GM19351 (cell line): ENCODE results near the gene PLXNC1.

Experiments used
- ATAC-seq: cut with Tn5 transposase; IDR thresholded peaks from one replicate; pipeline ENCODE4 v1.9.1; 2021; ENCODE audit warnings: mild to moderate bottlenecking, moderate library complexity; ENCODE audit not compliant: unreplicated experiment

The PLXNC1 gene

DNA sequence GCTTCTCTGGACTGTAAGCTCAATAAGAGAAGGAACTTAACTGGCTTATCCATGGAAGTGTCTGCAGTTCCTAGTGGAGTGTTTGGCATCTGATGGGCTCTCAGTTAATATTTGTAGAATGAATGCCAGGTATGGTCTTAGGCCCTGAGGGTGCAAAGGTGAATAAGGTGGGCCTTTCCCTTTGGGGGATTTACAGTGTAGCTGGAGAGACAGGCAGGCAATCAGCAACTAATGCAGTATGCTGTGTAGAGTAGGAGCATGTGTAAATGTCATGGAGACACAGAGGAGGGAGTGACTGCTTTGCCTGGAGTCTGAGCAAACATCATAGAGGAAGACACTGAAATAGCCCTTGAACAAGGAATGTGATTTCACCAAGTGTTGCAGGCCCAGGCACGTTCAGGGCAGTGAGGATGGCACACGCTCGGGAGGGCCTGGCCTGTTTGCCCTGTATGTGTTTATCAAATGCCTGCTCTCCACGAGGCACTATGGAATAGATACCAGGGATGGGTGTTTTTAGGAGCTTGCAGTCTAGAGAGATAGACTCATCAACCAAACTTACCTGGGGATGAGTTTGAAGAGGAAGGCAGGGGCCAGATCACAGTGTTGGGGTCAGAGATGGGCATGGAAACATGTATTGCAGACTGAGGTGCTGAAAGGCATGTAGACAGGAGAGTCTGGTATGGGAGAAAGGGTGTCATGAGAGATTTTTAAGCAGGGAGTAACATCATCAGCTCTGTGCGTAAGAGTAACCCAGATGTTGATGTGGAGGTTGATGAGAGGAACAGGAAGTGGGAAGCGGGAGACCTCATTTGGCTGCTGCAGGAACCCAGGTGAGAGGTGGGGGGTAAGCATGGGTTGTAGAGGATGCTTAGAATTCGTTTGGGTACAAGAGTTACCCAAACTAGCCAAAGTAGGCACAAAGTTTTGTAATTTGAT lies 54.1 kb downstream of the PLXNC1 start:
- ATAC-seq = no peak

DNA sequence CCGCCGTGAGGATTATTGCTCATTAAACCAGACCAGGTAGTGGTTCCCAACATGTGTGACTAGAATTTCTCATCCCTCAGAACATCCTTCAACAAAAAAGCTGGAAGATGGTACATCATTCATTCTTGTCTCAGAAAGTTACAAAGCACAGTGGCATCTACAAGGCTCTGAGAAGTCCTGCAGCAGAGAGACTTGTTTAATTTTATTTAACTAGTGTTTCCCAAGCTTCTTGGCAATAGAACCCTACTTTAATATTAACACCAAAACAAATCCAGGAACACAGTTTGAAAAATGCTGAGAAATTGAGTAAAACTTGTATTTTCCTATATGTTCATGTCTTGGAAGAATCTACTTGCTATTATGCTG lies 54.8 kb downstream of the PLXNC1 start:
- ATAC-seq = no peak

- ATAC-seq = no peak
Observed at GRCh38 chr12:94203796-94204195, 55.4 kb downstream of the PLXNC1 start.

DNA sequence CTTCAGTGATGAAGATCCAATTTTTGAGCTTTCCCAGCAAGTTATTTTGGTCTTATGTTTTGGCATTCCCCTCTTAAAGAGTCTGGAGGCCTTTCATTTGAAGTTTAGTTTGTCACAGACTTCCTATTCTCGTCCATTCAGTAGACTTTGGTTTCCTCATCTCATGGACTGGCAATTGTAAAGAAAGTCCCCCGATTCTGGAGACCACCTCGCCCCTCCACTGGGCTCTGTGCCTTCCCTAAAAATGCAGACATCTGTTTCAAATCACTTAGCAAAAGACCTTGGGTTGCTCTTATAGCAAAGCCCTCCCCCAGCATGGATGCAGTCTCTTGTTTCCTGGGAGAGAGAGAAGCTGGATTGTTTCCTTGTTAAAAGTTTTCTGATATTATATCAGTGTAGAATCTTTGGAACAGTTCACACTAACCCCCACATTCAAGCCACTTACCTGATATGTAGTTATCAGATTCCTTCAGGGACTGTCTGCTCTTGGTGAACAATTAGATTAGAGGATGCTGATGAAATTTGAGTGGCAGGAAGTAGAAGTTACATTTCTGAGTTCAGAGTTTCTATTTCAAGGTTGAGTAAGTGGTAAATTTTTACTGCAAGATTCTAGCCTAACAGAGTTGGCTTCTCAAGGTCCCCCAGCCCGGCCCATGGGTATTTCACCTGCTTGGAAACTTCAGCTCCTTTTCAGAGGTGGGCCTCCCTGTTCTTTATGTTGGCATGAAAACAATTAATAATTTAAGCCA lies 56.3 kb downstream of the PLXNC1 start:
- ATAC-seq = peak; percentile 31

GRCh38 chr12:94205822-94206221 lies 57.4 kb downstream of the PLXNC1 start:
- ATAC-seq = no peak

DNA sequence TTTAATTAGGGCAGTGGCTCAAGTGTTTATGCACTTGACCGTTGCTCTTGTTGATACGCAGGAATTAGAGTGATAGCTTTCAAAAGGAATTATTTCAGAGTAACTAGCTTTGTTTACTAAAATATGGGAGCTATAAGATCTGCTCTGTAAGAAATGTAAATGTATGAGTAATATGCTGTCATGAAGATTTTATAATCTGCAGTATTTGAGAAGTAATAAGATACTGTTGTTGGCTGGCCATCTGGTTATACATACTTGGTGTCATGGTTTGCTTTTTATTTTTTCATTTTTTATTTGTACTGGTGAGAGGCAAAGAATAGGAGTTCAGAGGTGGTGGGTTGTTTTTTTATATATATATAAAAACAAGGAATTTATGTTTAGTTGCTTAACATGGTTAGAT lies 58.5 kb downstream of the PLXNC1 start:
- ATAC-seq = no peak

DNA sequence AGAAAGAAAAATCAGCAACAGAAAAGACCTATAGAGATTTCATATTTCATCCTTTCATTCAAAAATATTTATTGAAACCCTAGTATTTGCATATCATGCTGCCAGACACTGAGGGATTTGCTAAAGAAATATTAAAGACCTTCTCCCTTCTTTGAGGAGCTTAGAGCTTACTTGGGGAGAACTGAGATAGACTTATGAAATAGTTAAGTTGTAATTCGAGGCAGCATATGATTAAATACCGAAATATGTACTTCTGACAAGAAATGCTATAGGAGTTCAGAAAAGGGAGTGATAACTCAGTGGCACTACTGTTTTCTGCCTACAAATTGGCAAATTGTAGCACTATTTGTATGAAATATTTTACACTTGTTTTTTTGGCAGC lies 59.1 kb downstream of the PLXNC1 start:
- ATAC-seq = no peak

- ATAC-seq = peak; percentile 78
Observed at GRCh38 chr12:94207849-94208621, 59.7 kb downstream of the PLXNC1 start.

- ATAC-seq = peak; percentile 49
Observed at GRCh38 chr12:94208622-94208966, 60.2 kb downstream of the PLXNC1 start.

DNA sequence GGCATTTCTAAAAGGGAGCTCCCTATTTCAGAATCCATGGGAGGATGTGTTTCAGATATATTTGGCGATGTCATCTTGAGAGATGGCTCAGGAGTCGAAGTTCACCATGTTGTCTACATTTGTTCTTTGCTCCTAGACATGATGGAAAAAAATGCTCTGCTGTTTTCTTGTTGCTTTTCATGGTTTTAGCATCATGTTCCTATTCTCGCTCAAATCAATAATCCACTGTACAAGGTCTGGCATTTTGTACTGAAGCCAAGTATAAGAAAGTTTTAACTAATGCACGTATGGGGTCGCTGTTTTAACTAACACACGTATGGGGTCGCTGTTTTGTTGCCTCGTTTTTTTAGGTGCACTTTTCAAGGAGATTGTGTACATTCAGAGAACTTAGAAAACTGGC lies 60.9 kb downstream of the PLXNC1 start:
- no peak for ATAC-seq

GRCh38 chr12:94211021-94211420 lies 62.6 kb downstream of the PLXNC1 start:
- no peak for ATAC-seq

DNA sequence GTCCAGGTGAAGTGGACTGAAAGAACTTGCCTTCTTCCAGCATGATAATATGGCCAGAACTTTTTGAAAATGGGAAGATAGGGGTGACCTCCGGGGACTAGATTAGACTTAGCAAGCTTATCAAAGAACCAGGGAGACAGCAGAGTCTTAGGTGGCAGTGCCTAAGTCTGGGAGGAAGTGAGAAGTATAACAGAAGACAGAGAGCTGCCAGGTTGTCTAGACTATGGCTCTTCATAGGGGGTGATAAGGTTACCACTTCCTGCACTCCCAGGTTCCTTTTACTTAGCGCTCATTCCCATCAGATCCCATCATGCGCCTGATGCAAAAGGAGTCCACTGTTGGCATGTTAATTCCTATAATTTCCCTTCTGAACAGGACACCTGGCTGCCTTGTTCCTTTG lies 69.9 kb downstream of the PLXNC1 start:
- no peak for ATAC-seq

- no peak for ATAC-seq
Observed at GRCh38 chr12:94219622-94220302, 71.4 kb downstream of the PLXNC1 start.

- no peak for ATAC-seq
Observed at GRCh38 chr12:94220804-94221203, 72.4 kb downstream of the PLXNC1 start.

DNA sequence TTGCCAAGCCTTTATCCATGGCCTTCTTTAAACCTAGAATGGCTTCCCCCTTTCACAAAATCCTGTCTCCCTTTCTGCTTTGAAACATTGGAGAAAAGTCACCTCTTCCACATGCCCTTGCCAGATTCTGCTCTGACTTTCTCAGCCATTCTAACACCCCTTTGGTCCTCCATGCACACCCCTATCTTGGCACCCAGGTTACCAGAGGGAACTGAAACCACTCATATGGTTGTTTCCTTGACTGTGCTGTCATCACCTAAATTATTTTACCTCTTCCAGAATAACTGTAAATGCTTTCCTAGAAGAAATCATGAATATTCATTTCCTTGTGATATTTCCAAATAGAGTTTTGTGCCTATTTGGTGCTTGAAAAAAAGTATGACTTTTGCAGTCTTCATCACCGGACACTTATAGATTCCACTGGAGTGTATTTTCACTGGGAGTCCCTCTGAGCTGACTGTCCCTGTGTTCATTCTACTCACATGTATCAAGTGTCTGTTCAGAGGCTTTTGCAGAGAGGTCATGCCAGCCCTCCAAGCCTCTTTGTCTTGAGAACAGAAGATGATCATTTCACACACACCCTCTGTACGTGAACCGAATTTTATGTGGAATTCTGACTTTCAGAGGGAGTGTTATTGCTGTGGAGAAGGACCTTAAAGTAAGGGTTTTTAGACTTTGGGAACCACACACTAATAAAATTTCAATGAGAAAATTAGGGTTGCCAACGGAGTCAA lies 74.1 kb downstream of the PLXNC1 start:
- ATAC-seq = peak; percentile 70

DNA sequence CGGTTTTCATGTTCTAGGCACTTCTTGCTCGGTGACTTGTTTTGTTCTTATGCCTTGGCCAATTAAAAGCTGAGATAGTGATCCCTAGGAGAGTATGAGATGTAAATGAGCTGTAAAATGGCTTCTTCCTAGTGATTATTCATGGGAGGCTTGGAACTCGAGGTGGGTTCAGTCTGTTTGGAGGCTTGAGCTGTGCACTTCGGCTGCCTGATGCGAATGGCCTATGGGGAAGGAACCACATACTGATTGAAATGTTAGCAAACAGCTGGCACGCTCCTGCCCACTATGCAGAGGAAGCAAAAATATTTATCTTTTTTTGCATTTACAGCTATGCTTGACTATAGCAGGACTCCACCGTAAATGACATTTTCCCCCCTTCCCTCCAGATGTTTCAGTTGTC lies 75.5 kb downstream of the PLXNC1 start:
- no peak for ATAC-seq

DNA sequence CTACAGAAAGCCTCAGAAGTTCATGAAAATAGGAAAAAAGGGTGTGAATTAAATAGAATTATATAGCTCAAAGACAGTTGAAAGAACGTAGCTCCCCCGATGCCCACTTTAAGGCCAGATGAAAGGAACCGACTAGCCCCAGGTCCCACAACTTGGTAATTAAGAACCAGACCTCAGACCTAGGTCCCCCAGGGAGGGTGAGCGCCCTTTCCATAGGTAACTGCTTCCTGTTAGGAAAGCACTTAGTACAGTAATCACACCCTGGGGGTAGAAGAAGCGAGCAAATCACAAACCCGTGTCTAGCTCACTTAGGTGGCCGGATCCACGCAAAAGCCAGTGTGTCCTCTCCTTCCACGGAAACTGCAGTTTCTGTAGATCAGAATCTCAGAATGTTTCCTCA lies 77.1 kb downstream of the PLXNC1 start:
- ATAC-seq = no peak

- no peak for ATAC-seq
Observed at GRCh38 chr12:94225947-94226630, 77.7 kb downstream of the PLXNC1 start.

DNA sequence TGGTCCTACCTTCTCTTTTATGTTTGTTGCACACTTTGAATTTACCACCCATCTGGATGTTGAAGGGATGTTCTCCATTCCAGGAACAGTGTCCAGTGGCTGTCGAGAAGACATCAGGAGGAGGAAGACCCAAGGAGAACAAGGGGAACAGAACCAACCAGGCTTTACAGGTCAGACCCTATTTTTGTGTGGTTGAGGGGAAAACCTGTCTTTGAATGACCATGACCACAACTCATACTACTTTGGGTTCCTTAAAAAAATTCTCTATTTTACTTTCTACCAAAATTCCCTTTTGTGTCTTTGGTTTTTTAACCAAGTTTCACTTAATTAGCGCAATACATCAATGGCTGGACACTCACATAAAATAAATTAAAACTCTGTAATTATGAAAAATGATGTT lies 78.7 kb downstream of the PLXNC1 start:
- ATAC-seq = no peak

- ATAC-seq = no peak
Observed at GRCh38 chr12:94228488-94228907, 80.1 kb downstream of the PLXNC1 start.
